MM.1S (cell line): ENCODE results near the gene ZBTB49.

Experiments
- EZH2 ChIP-seq: fragments of 300-600 bp; sonication (generic); optimal IDR thresholded peaks from 2 replicates; pipeline ENCODE3; 2017; ENCODE audit warnings: low read depth, mild to moderate bottlenecking, antibody characterized with exemption, low read length, mixed read lengths
- EZH2phosphoT487 ChIP-seq: fragments of 300-600 bp; sonication (generic); IDR thresholded peaks from 2 replicates; pipeline ENCODE4 v1.6.1; 2018; ENCODE audit warnings: antibody characterized with exemption, low read length
- TF ChIP-seq, protein P1 (sequence below): fragments of 300-600 bp; sonication (generic); IDR thresholded peaks from 2 replicates; pipeline ENCODE4 v1.5.1; 2016; ENCODE audit warnings: antibody characterized with exemption, low read length, mixed read lengths

DNA sequence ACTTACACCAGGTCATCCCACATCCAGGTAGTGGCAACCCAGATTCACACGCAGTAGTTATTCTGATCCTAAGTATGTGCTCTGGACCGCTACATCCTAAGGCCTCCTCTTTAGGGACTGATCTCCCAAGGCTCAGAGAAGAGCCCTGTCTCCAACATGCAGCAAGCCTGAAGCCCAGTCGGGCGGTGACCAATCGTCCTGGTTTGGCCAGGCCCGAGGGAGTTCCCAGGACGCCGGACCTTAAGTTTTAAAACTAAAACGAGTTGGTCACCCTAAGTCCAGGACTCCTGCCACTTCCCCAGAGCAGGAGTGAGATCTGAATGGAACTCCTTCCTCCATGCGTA, 482 bp upstream of the ZBTB49 start:
- TF ChIP-seq, protein P1, sequence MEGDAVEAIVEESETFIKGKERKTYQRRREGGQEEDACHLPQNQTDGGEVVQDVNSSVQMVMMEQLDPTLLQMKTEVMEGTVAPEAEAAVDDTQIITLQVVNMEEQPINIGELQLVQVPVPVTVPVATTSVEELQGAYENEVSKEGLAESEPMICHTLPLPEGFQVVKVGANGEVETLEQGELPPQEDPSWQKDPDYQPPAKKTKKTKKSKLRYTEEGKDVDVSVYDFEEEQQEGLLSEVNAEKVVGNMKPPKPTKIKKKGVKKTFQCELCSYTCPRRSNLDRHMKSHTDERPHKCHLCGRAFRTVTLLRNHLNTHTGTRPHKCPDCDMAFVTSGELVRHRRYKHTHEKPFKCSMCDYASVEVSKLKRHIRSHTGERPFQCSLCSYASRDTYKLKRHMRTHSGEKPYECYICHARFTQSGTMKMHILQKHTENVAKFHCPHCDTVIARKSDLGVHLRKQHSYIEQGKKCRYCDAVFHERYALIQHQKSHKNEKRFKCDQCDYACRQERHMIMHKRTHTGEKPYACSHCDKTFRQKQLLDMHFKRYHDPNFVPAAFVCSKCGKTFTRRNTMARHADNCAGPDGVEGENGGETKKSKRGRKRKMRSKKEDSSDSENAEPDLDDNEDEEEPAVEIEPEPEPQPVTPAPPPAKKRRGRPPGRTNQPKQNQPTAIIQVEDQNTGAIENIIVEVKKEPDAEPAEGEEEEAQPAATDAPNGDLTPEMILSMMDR: no peak
- TF ChIP-seq EZH2: no peak
- no peak for TF ChIP-seq EZH2phosphoT487
